HG03342 (cell line): Measurements from ENCODE around the gene ESPL1.

Experiments
- ATAC-seq: cut with Tn5 transposase; IDR thresholded peaks from one replicate; pipeline ENCODE4 v1.9.1; 2021; ENCODE audit warnings: mild to moderate bottlenecking, moderate library complexity; ENCODE audit not compliant: unreplicated experiment

ESPL1 gene

GRCh38 chr12:53333289-53333688, 65.2 kb downstream of the ESPL1 start:
- ATAC-seq, result no peak

GRCh38 chr12:53333845-53334244, 65.7 kb downstream of the ESPL1 start:
- ATAC-seq, result no peak

DNA sequence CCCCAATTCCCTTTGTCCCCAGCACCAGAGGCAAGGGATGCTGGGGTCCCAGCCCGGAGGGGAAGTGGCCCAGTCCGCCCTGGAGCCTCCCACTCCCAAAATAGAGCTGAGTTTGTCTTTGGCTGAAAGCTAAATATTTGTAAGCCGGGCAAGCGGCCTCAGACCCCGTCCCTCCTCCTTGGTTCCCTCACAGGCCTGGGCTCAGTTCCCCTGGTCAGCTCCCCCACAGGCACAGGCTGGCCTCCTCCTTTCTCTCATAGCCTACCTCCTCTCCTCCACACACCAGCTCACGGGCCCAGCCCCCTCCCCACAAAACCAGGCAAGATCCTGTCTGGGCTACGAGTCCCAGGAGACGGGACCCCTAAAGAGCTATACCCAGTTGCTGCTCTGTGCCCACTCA, 66.7 kb downstream of the ESPL1 start:
- no peak for ATAC-seq

DNA sequence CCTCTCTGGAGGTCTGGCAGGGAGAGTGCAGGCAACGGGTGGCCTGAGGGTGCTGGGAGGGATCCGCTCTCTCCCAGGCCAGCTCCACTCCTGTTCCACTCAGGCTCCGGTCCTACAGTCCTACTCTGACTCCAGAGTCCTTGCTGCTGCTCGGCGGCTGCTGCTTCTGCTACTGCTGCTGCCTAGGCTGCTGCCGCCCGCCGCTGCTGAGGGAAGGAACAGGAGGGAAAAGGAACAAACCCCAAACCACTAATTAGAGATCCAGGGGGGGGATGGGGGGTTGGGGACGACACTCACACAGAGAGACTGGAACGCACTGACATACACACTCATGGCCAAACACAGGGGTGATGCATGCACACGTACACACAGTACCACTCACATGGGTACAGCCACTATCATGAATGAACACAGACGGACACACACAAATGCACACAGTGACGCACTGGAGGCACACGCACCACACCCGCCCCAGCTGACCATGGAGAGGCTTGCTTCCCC, 68.1 kb downstream of the ESPL1 start, which contains the start of gene SP7:
Gene SP7, minus strand, starts transcription at position 174 of the 501 bp plus-strand sequence. CDS start 708 bp downstream, outside the sequence.
- ATAC-seq, result no peak

GRCh38 chr12:53338017-53338416, 69.9 kb downstream of the ESPL1 start:
- ATAC-seq, result no peak

- no peak for ATAC-seq
Measured at GRCh38 chr12:53338916-53339315, 70.8 kb downstream of the ESPL1 start.

DNA sequence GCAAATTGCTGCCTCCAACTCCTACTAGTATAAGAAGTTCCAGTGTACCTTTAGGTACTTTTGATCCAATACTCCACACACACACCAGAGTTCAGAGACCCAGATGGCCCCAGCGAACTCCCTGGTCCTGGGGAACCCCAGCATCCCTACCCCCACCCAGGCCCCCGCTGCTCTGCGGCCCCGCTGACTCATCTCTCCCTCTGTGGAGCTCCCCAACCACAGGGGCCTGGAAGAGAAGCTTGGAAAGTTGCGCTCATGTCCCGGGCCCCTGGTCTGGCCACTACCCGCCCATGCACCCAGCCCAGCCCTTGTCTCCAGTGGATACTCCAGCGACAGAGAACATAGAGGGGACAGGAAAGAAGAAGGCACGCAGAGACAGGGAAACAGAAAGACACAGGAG, 72.3 kb downstream of the ESPL1 start:
- no peak for ATAC-seq
